Brain microvascular endothelial cell (primary cell): ENCODE measurements around the gene PNLIP.

Experiments used
- DNase-seq: peaks from one replicate; pipeline ENCODE4 v3.0.0-alpha.2; 2020
- H3K27ac ChIP-seq: fragments of 250-450 bp; sonication (Bioruptor Pico); 2 replicates; pipeline ENCODE4 v1.5.1; 2020; ENCODE audit warnings: mild to moderate bottlenecking, moderate library complexity
- H3K27me3 ChIP-seq: fragments of 250-450 bp; sonication (Bioruptor Pico); replicated peaks from 2 replicates; pipeline ENCODE4 v1.5.1; 2020; ENCODE audit warnings: mild to moderate bottlenecking
- H3K36me3 ChIP-seq: fragments of 250-450 bp; sonication (Bioruptor Pico); replicated peaks from 2 replicates; pipeline ENCODE4 v1.5.1; 2020; ENCODE audit warnings: mild to moderate bottlenecking
- H3K4me3 ChIP-seq: 2 replicates; pipeline ENCODE4 v1.5.1; 2011; ENCODE audit warnings: low read depth, mild to moderate bottlenecking, control low read depth, low read length, moderate library complexity
- CTCF ChIP-seq: IDR thresholded peaks from 2 replicates; pipeline ENCODE4 v1.5.1; 2011; ENCODE audit warnings: low read depth, mild to moderate bottlenecking, moderate library complexity, low read length, control low read depth, inconsistent platforms; ENCODE audit errors: missing control alignments
- in situ Hi-C: cut with HindIII; loops from 2 replicates; pipeline ENCODE4 v1.10.0; 2017; ENCODE audit warnings: low sequenced_read_pairs, low pct_ligation_motif_present

The PNLIP gene

GRCh38 chr10:116615199-116615776 lies 69.6 kb downstream of the PNLIP start:
- Histone ChIP-seq H3K4me3 (no peak overlapping the region), H3K27me3 (no peaks in the 10 kb centered on the region), H3K36me3 (no peaks in the 10 kb centered on the region), H3K27ac (no peak overlapping the region)
- no peak for TF ChIP-seq CTCF
- DNase-seq, result no peak
- in situ Hi-C loops, result no loop called here
